GM12878 (cell line): ENCODE results near the gene SP2. TPM values are rescaled to one million over a fixed set of nuclear protein-coding genes. Genes with fewer than 3 reads are reported as not detected.

Experiments used
- ATAC-seq: fragments of 200-7000 bp; cut with Tn5 transposase; 3 replicates; pipeline ENCODE4 v1.9.1; 2020; ENCODE audit warnings: mild to moderate bottlenecking, moderate library complexity
- BruUV-seq: library from RNA; stranded (reverse); fragments of 400-500 nt; replicated peaks from 2 replicates; lab custom pipeline; 2021; lab: Mats Ljungman, UMichigan
- CTCF ChIA-PET: fragments of 300-600 bp; sonication (Branson Sonifier 250); formaldehyde crosslinking; extraction: SDS; loops from one replicate; lab custom pipeline; 2021; ENCODE audit warnings: inconsistent platforms; lab: Yijun Ruan, JAX
- POLR2A ChIA-PET: fragments of 350-600 bp; formaldehyde crosslinking; extraction: SDS; loops from one replicate; lab custom pipeline; 2021; ENCODE audit warnings: inconsistent platforms; lab: Charles Lee
- RAD21 ChIA-PET: fragments of 300-600 bp; sonication (Branson Sonifier 250); formaldehyde crosslinking; loops from one replicate; lab custom pipeline; 2023; ENCODE audit warnings: antibody characterized with exemption; ENCODE audit not compliant: unreplicated experiment; lab: Charles Lee
- SMC1A ChIA-PET: fragments of 300-600 bp; sonication (Branson Sonifier 250); formaldehyde crosslinking; loops from one replicate; lab custom pipeline; 2023; ENCODE audit not compliant: unreplicated experiment, uncharacterized antibody; lab: Charles Lee
- DNase-seq: peaks from one replicate; pipeline ENCODE4 v3.0.0-alpha.2; 2011; ENCODE audit warnings: low read depth, low spot score
- FAIRE-seq: peaks from 3 replicates; lab custom pipeline; 2011; peaks lifted over from hg19 to GRCh38; lab: Jason Lieb, UNC
- H2AFZ ChIP-seq: 2 replicates; pipeline ENCODE4 v1.6.0; 2011; ENCODE audit warnings: low read depth, low read length, control low read depth; ENCODE audit not compliant: control insufficient read depth
- H3K27ac ChIP-seq: 2 replicates; pipeline ENCODE4 v1.5.1; 2011; ENCODE audit warnings: control low read depth; ENCODE audit not compliant: control insufficient read depth, insufficient read depth
- H3K27me3 ChIP-seq, 2 experiments: replicated peaks in 1 of 2; 2 replicates each; pipeline versions ENCODE4 v1.6.0 to v1.6.1; 2011; ENCODE audit warnings: low read length in 1 of 2; ENCODE audit not compliant: control insufficient read depth in 2 of 2, insufficient read depth in 2 of 2
- H3K36me3 ChIP-seq, 2 experiments: 2 replicates each; pipeline ENCODE4 v1.5.1; 2011; ENCODE audit warnings: low read length in 1 of 2; ENCODE audit not compliant: control insufficient read depth in 2 of 2, insufficient read depth in 2 of 2
- H3K4me1 ChIP-seq: 2 replicates; pipeline ENCODE4 v1.6.1; 2011; ENCODE audit warnings: mild to moderate bottlenecking, low read length, moderate library complexity, mixed read lengths; ENCODE audit not compliant: control insufficient read depth, insufficient read depth
- H3K4me2 ChIP-seq: 2 replicates; pipeline ENCODE4 v1.6.0; 2011; ENCODE audit warnings: control low read depth; ENCODE audit not compliant: control insufficient read depth, insufficient read depth
- H3K4me3 ChIP-seq: fragments of 200-600 bp; sonication (generic); 2 replicates; pipeline ENCODE4 v1.5.1; 2016
- H3K79me2 ChIP-seq: 2 replicates; pipeline ENCODE4 v1.6.0; 2011; ENCODE audit warnings: low read length; ENCODE audit not compliant: control insufficient read depth, insufficient read depth
- H3K9ac ChIP-seq: 2 replicates; pipeline ENCODE4 v1.8.0; 2011; ENCODE audit warnings: low read length, control low read depth, mixed read lengths; ENCODE audit not compliant: control insufficient read depth, insufficient read depth
- H3K9me3 ChIP-seq: replicated peaks from 3 replicates; pipeline ENCODE4 v1.5.1; 2011; ENCODE audit warnings: mild to moderate bottlenecking, low read length; ENCODE audit not compliant: control insufficient read depth, insufficient read depth
- H4K20me1 ChIP-seq: 2 replicates; pipeline ENCODE4 v1.6.0; 2011; ENCODE audit not compliant: control insufficient read depth, insufficient read depth
- CBFB ChIP-seq: IDR thresholded peaks from 2 replicates; pipeline ENCODE4 v1.6.1; 2016; ENCODE audit warnings: antibody characterized with exemption, low read depth
- ESRRA ChIP-seq: IDR thresholded peaks from 2 replicates; pipeline ENCODE4 v1.6.1; 2012; ENCODE audit warnings: mild to moderate bottlenecking, low read length, improper control_type of control experiment
- ETV6 ChIP-seq, 2 experiments: fragments of 450-650 bp in 1 of 2; IDR thresholded peaks in 1 of 2; conservative IDR thresholded peaks in 1 of 2; 2 replicates each; pipeline ENCODE4 v1.6.1; 2014; ENCODE audit warnings: antibody characterized with exemption in 1 of 2, borderline replicate concordance in 1 of 2, low read depth in 1 of 2, mild to moderate bottlenecking in 1 of 2, moderate library complexity in 1 of 2
- HDGF ChIP-seq: fragments of 450-650 bp; IDR thresholded peaks from 2 replicates; pipeline ENCODE4 v1.6.1; 2016; ENCODE audit warnings: antibody characterized with exemption
- PAX8 ChIP-seq: fragments of 450-650 bp; IDR thresholded peaks from 2 replicates; pipeline ENCODE4 v1.6.1; 2017; ENCODE audit warnings: mild to moderate bottlenecking, moderate library complexity
- POU2F2 ChIP-seq: IDR thresholded peaks from 3 replicates; pipeline ENCODE4 v1.6.1; 2011; ENCODE audit warnings: low read depth, mild to moderate bottlenecking, low read length, borderline replicate concordance
- WGBS: methylation state at CpG from one replicate; pipeline ENCODE4 v1.1.6; 2016; ENCODE audit warnings: low lambda C conversion rate; ENCODE audit not compliant: insufficient replicate concordance, insufficient coverage; ENCODE audit errors: missing lambda C conversion rate; 5-methylcytosine and 5-hydroxymethylcytosine counted together
- in situ Hi-C: fragments of 300-500 bp; cut with MboI; formaldehyde crosslinking; loops from 9 replicates; pipeline ENCODE4 v1.14.3; 2018; ENCODE audit warnings: mixed read lengths
- intact Hi-C: fragments of 100-400 bp; cut with micrococcal nuclease; formaldehyde crosslinking; loops from one replicate; pipeline ENCODE4 v1.14.2; 2022; ENCODE audit not compliant: unreplicated experiment
- polyA plus RNA-seq, 11 experiments: library from polyadenylated mRNA; depleted of rRNA in 4 of 11; unstranded in 6 of 11; stranded (reverse) in 5 of 11; fragments of >200 nt; fragmentation: Nextera tagmentation in 4 of 11; fragmentation: Illumina TruSeq in 1 of 11; extraction: Ambion mirVana in 4 of 11; extraction: Trizol in 1 of 11; gene quantifications; 1 replicate in 1 of 11; 2 replicates in 10 of 11; pipeline versions ENCODE4 v1.2.1 to v1.2.3, GENCODE V29; 2011 to 2016; ENCODE audit warnings: inconsistent platforms in 2 of 11, missing spikeins in 2 of 11, low read depth in 1 of 11
- total RNA-seq, 4 experiments: library from RNA; depleted of rRNA in 3 of 4; stranded (reverse); fragments of >200 nt in 3 of 4; fragmentation: Illumina TruSeq in 1 of 4; extraction: Trizol in 1 of 4; gene quantifications; 2 replicates each; pipeline versions ENCODE4 v1.2.1 to v1.2.3, GENCODE V29; 2013 to 2021
- TF ChIP-seq, protein P1 (sequence below): fragments of 450-650 bp; IDR thresholded peaks from 2 replicates; pipeline ENCODE4 v1.6.1; 2017; ENCODE audit warnings: mild to moderate bottlenecking, moderate library complexity
- TF ChIP-seq, protein P2 (sequence below): fragments of 450-650 bp; IDR thresholded peaks from 2 replicates; pipeline ENCODE4 v1.6.1; 2017; ENCODE audit warnings: mild to moderate bottlenecking, moderate library complexity
- TF ChIP-seq, protein P3 (sequence below): fragments of 450-650 bp; formaldehyde crosslinking; IDR thresholded peaks from 2 replicates; pipeline ENCODE4 v1.5.0; 2022; ENCODE audit warnings: mild to moderate bottlenecking, missing genetic modification characterization
- TF ChIP-seq, protein P4 (sequence below): fragments of 450-650 bp; IDR thresholded peaks from 2 replicates; pipeline ENCODE4 v1.6.1; 2016; ENCODE audit warnings: mild to moderate bottlenecking

The SP2 gene
- total and polyA plus RNA-seq, 10 of the 15 experiments (the other 5 are each of a cell fraction or from before 2014, with no cell fraction given), result 1.2 to 19.1 (median 4.8) TPM

DNA sequence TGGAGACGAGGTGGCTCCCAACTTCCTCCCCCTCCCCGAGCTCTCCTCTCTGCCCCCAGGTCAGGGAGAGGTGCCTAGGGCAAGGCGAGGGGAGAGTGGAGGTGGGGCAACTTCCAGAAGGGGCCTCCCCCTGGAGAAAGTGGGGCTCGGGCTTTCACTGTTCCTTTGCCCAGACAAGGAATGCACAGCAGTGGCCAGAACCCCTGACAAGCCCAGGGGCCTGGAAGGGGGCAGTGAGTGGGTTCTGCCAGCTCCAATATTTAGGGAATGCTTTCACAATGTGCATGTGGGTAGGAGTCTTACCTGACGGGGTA, 11.7 kb upstream of the SP2 start:
- FAIRE-seq (no peak), ATAC-seq (no peak), DNase-seq (no peak)
- Histone ChIP-seq H4K20me1 (no peaks in the 10 kb centered on the region), H3K27me3 (no peaks in the 10 kb centered on the region; a peak in 1 of 4 replicates), H3K79me2 (no peaks in the 10 kb centered on the region), H3K9ac (no peak overlapping the region), H3K4me2 (no peak overlapping the region), H3K4me3 (no peak overlapping the region), H3K9me3 (no peaks in the 10 kb centered on the region), H3K36me3 (no peaks in the 10 kb centered on the region), H3K4me1 (no peaks in the 10 kb centered on the region), H3K27ac (no peak overlapping the region), H2AFZ (no peak overlapping the region)
- SMC1A ChIA-PET, result interaction anchor here (14.5 kb wide), 1 partner anchor 37 kb away, joined by 231 read pairs; the partner anchor contains the start of genes SCRN2 and SP6
- CTCF ChIA-PET, result interaction anchor here (0.8 to 14.9 kb wide), 4 partner anchors 11 to 86 kb away, joined by 3 to 502 read pairs (median 4); partner anchors contain the start of genes CDK5RAP3, SCRN2 and SP6
- intact Hi-C loops (no loop called here), in situ Hi-C loops (no loop called here)
- POLR2A ChIA-PET, result interaction anchor here (1.0 kb wide), 1 partner anchor 13 kb away, joined by 3 read pairs; no protein-coding TSS in a partner anchor
- RAD21 ChIA-PET, result interaction anchor here (10.9 kb wide), 1 partner anchor 42 kb away, joined by 206 read pairs; the partner anchor contains the start of gene SCRN2
- no TSS peak for BruUV-seq
- 16% methylated on average over 5 of the region's 5 CpGs for WGBS
- TF ChIP-seq, protein P1, sequence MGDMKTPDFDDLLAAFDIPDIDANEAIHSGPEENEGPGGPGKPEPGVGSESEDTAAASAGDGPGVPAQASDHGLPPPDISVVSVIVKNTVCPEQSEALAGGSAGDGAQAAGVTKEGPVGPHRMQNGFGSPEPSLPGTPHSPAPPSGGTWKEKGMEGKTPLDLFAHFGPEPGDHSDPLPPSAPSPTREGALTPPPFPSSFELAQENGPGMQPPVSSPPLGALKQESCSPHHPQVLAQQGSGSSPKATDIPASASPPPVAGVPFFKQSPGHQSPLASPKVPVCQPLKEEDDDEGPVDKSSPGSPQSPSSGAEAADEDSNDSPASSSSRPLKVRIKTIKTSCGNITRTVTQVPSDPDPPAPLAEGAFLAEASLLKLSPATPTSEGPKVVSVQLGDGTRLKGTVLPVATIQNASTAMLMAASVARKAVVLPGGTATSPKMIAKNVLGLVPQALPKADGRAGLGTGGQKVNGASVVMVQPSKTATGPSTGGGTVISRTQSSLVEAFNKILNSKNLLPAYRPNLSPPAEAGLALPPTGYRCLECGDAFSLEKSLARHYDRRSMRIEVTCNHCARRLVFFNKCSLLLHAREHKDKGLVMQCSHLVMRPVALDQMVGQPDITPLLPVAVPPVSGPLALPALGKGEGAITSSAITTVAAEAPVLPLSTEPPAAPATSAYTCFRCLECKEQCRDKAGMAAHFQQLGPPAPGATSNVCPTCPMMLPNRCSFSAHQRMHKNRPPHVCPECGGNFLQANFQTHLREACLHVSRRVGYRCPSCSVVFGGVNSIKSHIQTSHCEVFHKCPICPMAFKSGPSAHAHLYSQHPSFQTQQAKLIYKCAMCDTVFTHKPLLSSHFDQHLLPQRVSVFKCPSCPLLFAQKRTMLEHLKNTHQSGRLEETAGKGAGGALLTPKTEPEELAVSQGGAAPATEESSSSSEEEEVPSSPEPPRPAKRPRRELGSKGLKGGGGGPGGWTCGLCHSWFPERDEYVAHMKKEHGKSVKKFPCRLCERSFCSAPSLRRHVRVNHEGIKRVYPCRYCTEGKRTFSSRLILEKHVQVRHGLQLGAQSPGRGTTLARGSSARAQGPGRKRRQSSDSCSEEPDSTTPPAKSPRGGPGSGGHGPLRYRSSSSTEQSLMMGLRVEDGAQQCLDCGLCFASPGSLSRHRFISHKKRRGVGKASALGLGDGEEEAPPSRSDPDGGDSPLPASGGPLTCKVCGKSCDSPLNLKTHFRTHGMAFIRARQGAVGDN, result no peak
- TF ChIP-seq POU2F2 (no peak), ETV6 (conservative IDR thresholded peaks at IDR 0.05 in 1 of 2, IDR thresholded peaks at IDR 0.05 in 1 of 2; ENCODE audit: borderline replicate concordance in 1 of 2, low read depth in 1 of 2) (no peak), HDGF (no peak), ESRRA (no peak), PAX8 (no peak), CBFB (no peak)
- TF ChIP-seq, protein P2, sequence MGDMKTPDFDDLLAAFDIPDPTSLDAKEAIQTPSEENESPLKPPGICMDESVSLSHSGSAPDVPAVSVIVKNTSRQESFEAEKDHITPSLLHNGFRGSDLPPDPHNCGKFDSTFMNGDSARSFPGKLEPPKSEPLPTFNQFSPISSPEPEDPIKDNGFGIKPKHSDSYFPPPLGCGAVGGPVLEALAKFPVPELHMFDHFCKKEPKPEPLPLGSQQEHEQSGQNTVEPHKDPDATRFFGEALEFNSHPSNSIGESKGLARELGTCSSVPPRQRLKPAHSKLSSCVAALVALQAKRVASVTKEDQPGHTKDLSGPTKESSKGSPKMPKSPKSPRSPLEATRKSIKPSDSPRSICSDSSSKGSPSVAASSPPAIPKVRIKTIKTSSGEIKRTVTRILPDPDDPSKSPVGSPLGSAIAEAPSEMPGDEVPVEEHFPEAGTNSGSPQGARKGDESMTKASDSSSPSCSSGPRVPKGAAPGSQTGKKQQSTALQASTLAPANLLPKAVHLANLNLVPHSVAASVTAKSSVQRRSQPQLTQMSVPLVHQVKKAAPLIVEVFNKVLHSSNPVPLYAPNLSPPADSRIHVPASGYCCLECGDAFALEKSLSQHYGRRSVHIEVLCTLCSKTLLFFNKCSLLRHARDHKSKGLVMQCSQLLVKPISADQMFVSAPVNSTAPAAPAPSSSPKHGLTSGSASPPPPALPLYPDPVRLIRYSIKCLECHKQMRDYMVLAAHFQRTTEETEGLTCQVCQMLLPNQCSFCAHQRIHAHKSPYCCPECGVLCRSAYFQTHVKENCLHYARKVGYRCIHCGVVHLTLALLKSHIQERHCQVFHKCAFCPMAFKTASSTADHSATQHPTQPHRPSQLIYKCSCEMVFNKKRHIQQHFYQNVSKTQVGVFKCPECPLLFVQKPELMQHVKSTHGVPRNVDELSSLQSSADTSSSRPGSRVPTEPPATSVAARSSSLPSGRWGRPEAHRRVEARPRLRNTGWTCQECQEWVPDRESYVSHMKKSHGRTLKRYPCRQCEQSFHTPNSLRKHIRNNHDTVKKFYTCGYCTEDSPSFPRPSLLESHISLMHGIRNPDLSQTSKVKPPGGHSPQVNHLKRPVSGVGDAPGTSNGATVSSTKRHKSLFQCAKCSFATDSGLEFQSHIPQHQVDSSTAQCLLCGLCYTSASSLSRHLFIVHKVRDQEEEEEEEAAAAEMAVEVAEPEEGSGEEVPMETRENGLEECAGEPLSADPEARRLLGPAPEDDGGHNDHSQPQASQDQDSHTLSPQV, result no peak
- TF ChIP-seq, protein P3, sequence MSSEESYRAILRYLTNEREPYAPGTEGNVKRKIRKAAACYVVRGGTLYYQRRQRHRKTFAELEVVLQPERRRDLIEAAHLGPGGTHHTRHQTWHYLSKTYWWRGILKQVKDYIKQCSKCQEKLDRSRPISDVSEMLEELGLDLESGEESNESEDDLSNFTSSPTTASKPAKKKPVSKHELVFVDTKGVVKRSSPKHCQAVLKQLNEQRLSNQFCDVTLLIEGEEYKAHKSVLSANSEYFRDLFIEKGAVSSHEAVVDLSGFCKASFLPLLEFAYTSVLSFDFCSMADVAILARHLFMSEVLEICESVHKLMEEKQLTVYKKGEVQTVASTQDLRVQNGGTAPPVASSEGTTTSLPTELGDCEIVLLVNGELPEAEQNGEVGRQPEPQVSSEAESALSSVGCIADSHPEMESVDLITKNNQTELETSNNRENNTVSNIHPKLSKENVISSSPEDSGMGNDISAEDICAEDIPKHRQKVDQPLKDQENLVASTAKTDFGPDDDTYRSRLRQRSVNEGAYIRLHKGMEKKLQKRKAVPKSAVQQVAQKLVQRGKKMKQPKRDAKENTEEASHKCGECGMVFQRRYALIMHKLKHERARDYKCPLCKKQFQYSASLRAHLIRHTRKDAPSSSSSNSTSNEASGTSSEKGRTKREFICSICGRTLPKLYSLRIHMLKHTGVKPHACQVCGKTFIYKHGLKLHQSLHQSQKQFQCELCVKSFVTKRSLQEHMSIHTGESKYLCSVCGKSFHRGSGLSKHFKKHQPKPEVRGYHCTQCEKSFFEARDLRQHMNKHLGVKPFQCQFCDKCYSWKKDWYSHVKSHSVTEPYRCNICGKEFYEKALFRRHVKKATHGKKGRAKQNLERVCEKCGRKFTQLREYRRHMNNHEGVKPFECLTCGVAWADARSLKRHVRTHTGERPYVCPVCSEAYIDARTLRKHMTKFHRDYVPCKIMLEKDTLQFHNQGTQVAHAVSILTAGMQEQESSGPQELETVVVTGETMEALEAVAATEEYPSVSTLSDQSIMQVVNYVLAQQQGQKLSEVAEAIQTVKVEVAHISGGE (CRISPR knock-in tag), result no peak
- TF ChIP-seq, protein P4, sequence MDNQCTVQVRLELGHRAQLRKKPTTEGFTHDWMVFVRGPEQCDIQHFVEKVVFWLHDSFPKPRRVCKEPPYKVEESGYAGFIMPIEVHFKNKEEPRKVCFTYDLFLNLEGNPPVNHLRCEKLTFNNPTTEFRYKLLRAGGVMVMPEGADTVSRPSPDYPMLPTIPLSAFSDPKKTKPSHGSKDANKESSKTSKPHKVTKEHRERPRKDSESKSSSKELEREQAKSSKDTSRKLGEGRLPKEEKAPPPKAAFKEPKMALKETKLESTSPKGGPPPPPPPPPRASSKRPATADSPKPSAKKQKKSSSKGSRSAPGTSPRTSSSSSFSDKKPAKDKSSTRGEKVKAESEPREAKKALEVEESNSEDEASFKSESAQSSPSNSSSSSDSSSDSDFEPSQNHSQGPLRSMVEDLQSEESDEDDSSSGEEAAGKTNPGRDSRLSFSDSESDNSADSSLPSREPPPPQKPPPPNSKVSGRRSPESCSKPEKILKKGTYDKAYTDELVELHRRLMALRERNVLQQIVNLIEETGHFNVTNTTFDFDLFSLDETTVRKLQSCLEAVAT, result no peak
